PC-9 (cell line): Measurements from ENCODE around the gene FCRL6. TPM values are rescaled to one million over a fixed set of nuclear protein-coding genes. Genes with fewer than 3 reads are reported as not detected.

ENCODE experiments used
- BruUV-seq: library from RNA; stranded (reverse); fragments of 400-500 nt; replicated peaks from 2 replicates; lab custom pipeline; 2021; lab: Mats Ljungman, UMichigan
- CTCF ChIA-PET: fragments of 300-600 bp; sonication (Branson Sonifier 250); formaldehyde crosslinking; loops from one replicate; lab custom pipeline; 2022; ENCODE audit warnings: antibody characterized with exemption; lab: Charles Lee
- POLR2A ChIA-PET: fragments of 300-600 bp; sonication (Branson Sonifier 250); formaldehyde crosslinking; loops from one replicate; lab custom pipeline; 2022; ENCODE audit warnings: antibody characterized with exemption; ENCODE audit not compliant: unreplicated experiment; lab: Charles Lee
- DNase-seq, 2 experiments: peaks; one replicate each; pipeline versions ENCODE4 v3.0.0 to v3.0.0-alpha.2; 2015 to 2022; ENCODE audit warnings: mixed read lengths in 1 of 2
- H2AFZ ChIP-seq: fragments of 200-600 bp; sonication (generic); 2 replicates; pipeline ENCODE4 v1.8.1; 2017; ENCODE audit warnings: antibody characterized with exemption
- H3F3A ChIP-seq: fragments of 200-600 bp; sonication (generic); 2 replicates; pipeline ENCODE4 v1.8.1; 2017; ENCODE audit warnings: antibody characterized with exemption, mild to moderate bottlenecking, low read depth; ENCODE audit not compliant: insufficient read depth
- H3K27ac ChIP-seq: fragments of 200-600 bp; sonication (generic); 2 replicates; pipeline ENCODE4 v1.6.1; 2016; ENCODE audit warnings: mixed run types
- H3K27me3 ChIP-seq: fragments of 200-600 bp; sonication (generic); 2 replicates; pipeline ENCODE4 v1.6.1; 2016; ENCODE audit warnings: low read depth, mixed run types; ENCODE audit not compliant: insufficient read depth
- H3K36me3 ChIP-seq: fragments of 200-600 bp; sonication (generic); 2 replicates; pipeline ENCODE4 v1.6.1; 2016; ENCODE audit warnings: low read depth, mixed run types
- H3K4me1 ChIP-seq: fragments of 200-600 bp; sonication (generic); replicated peaks from 2 replicates; pipeline ENCODE4 v1.6.1; 2016; ENCODE audit warnings: mixed run types; ENCODE audit not compliant: insufficient read depth
- H3K4me2 ChIP-seq: fragments of 200-600 bp; sonication (generic); 2 replicates; pipeline ENCODE4 v1.6.1; 2017; ENCODE audit warnings: mixed run types
- H3K4me3 ChIP-seq: fragments of 200-600 bp; sonication (generic); 2 replicates; pipeline ENCODE4 v1.6.1; 2016; ENCODE audit warnings: mixed run types
- H3K79me2 ChIP-seq: fragments of 200-600 bp; sonication (generic); 2 replicates; pipeline ENCODE4 v1.6.1; 2017; ENCODE audit warnings: low read depth, mixed run types
- H3K9me2 ChIP-seq: fragments of 200-600 bp; sonication (generic); 2 replicates; pipeline ENCODE4 v1.8.1; 2017; ENCODE audit warnings: mild to moderate bottlenecking; ENCODE audit not compliant: insufficient read depth
- H3K9me3 ChIP-seq: fragments of 200-600 bp; sonication (generic); 2 replicates; pipeline ENCODE4 v1.8.1; 2016; ENCODE audit warnings: low read depth; ENCODE audit not compliant: insufficient read depth
- H4K20me1 ChIP-seq: fragments of 200-600 bp; sonication (generic); 2 replicates; pipeline ENCODE4 v1.8.1; 2017; ENCODE audit not compliant: insufficient read depth
- EZH2 ChIP-seq: fragments of 200-600 bp; sonication (generic); IDR thresholded peaks from 2 replicates; pipeline ENCODE4 v1.8.0; 2017; ENCODE audit warnings: antibody characterized with exemption, low read depth
- intact Hi-C: fragments of 100-400 bp; cut with micrococcal nuclease; formaldehyde crosslinking; loops from one replicate; pipeline ENCODE4 v1.10.0; 2022; ENCODE audit not compliant: unreplicated experiment
- total RNA-seq: library from RNA; stranded (reverse); gene quantifications from 2 replicates; pipeline ENCODE4 v1.2.3, GENCODE V29; 2021
- TF ChIP-seq, protein P1 (sequence below): fragments of 200-600 bp; sonication (generic); conservative IDR thresholded peaks from 2 replicates; pipeline ENCODE4 v1.6.1; 2017; ENCODE audit warnings: mixed run types, antibody characterized with exemption, mild to moderate bottlenecking, moderate library complexity

The FCRL6 gene
- total RNA-seq, 1 experiment from 2014 or later: not detected

DNA sequence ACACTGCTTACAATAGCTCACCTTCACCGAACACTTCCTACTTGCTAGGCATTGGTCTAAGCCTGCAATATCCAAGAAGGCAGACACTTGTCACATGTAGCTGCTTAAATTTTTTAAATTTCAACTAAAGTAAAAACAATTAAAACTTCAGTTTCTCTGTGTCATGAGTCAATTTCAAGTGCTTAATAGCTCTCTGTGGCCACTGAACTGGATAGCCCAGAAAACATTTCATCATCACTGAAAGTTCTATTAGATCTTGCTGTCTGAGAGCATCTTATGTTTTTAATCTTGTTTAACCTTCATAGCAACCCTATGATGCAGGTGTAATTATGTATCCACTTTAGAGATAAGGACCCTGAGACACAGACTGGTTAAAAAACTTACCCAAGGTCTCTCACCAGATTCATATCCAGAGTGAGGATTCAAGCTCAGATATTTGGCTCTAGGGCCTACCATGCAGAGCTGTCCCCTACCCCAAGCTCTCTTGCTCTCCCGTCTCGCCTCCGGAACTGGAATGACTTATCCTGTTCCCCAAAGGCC, 2.6 kb upstream of the FCRL6 start:
- Histone ChIP-seq H4K20me1 (no peaks in the 10 kb centered on the region), H3K4me3 (no peak overlapping the region), H2AFZ (no peak overlapping the region), H3K36me3 (no peaks in the 10 kb centered on the region), H3K4me2 (no peak overlapping the region), H3K9me2 (no peaks in the 10 kb centered on the region), H3K9me3 (no peaks in the 10 kb centered on the region), H3F3A (no peaks in the 10 kb centered on the region), H3K79me2 (no peaks in the 10 kb centered on the region), H3K27ac (no peak overlapping the region), H3K27me3 (peaks cover 19% of the 10 kb centered on the region), H3K4me1 (no peaks in the 10 kb centered on the region)
- TF ChIP-seq, protein P1, sequence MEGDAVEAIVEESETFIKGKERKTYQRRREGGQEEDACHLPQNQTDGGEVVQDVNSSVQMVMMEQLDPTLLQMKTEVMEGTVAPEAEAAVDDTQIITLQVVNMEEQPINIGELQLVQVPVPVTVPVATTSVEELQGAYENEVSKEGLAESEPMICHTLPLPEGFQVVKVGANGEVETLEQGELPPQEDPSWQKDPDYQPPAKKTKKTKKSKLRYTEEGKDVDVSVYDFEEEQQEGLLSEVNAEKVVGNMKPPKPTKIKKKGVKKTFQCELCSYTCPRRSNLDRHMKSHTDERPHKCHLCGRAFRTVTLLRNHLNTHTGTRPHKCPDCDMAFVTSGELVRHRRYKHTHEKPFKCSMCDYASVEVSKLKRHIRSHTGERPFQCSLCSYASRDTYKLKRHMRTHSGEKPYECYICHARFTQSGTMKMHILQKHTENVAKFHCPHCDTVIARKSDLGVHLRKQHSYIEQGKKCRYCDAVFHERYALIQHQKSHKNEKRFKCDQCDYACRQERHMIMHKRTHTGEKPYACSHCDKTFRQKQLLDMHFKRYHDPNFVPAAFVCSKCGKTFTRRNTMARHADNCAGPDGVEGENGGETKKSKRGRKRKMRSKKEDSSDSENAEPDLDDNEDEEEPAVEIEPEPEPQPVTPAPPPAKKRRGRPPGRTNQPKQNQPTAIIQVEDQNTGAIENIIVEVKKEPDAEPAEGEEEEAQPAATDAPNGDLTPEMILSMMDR: no peak
- TF ChIP-seq EZH2: no peak
- no peak for DNase-seq
- intact Hi-C loops: loop anchor here (1.0 to 10.0 kb wide), 6 partner anchors 19 to 639 kb away; partner anchors contain the start of gene DUSP23
- BruUV-seq: no TSS peak
- POLR2A ChIA-PET: interaction anchor here (0.6 kb wide), 1 partner anchor 125 kb away, joined by 5 read pairs; no protein-coding TSS in a partner anchor
- CTCF ChIA-PET: interaction anchor here (0.7 to 2.4 kb wide), 7 partner anchors 18 to 208 kb away, joined by 3 to 46 read pairs (median 4); partner anchors contain the start of gene DUSP23

DNA sequence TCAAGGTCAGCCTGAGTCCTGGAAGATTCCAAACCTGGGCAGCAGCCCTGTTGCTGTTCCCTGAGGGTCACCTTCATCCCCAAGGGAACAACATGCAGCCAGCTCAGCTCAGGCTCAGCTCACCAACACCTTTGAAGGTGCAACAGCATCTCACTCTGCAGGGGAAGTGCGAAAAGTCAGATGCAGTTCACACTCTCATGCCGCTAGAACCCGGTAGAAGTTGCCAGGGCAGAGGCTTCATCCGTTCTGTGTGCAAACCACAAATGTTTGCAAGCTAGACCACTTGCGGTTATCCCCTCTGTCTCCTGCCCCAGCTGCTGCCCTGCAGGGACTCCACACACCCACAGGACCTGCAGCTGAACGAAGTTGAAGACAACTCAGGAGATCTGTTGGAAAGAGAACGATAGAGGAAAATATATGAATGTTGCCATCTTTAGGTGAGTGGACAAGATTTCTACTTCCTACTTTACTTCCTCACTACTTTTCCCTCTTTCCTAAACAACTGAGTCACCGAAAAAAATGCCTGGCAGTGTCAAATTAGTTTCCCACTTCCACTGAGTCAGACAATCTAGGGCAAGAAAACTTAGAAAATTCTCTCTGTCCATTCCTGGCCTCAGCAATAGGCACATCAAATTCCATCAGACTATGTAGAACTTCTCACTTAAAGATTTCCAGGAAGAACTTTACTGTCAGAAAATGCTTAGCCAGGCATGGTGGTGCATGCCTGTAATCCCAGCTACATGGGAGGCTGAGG, 1.8 kb upstream of the FCRL6 start:
- no peak for DNase-seq
- H3F3A ChIP-seq: no peaks in the 10 kb centered on the region
- peaks cover 16% of the 10 kb centered on the region for H3K27me3 ChIP-seq
- H3K27ac ChIP-seq: no peak overlapping the region
- H3K4me3 ChIP-seq: no peak overlapping the region
- H3K79me2 ChIP-seq: no peaks in the 10 kb centered on the region
- TF ChIP-seq EZH2: no peak
- TF ChIP-seq, protein P1: no peak
- H3K9me2 ChIP-seq: no peaks in the 10 kb centered on the region
- intact Hi-C loops: no loop called here
- no peaks in the 10 kb centered on the region for H3K9me3 ChIP-seq
- H3K4me1 ChIP-seq: no peaks in the 10 kb centered on the region
- no TSS peak for BruUV-seq
- H4K20me1 ChIP-seq: no peaks in the 10 kb centered on the region
- no peaks in the 10 kb centered on the region for H3K36me3 ChIP-seq
- ChIA-PET POLR2A (no interaction called here), CTCF (interaction anchor here (1.6 kb wide), 1 partner anchor 20 kb away, joined by 6 read pairs; the partner anchor contains the start of gene DUSP23)
- no peak overlapping the region for H2AFZ ChIP-seq
- no peak overlapping the region for H3K4me2 ChIP-seq

DNA sequence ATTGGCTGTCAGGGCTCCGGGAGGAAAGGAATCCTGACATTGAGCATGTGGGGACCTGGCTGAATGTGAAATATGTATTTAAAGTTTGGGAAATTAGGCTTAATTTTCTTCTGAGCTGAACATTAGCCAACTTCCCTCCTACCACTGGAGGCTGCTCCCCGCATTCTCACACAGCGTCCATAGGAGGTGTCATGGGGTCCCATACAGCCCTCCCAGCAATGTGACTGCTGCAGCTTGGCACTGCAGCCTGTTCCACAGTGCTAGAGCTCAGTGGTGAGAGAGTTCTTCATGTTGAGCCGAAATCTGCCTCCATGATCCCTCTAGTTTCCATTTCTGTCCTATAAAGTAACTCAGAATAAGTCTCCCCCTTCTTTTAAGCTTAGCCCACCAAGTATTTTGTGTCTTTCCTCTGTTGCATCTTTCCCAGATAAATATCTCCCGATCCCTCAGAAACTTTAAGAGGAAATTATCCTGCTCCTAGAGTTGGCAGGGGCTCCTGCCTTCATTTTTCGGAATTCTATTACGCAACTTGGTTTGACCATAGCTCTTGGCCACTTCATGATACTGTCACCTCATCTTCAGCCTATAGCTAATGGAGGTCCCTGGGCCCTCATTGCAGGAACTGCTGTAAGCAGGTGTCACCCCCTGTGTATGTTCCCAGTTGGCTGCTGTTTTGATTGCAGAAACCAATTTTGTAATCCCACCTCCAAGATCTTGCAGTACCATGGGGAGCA, 2.0 kb downstream of the FCRL6 start:
- intact Hi-C loops: no loop called here
- DNase-seq: no peak
- H3K4me1 ChIP-seq: no peaks in the 10 kb centered on the region
- ChIA-PET CTCF (no interaction called here), POLR2A (no interaction called here)
- H3K36me3 ChIP-seq: no peaks in the 10 kb centered on the region
- no TSS peak for BruUV-seq
- H3K4me2 ChIP-seq: no peak overlapping the region
- no peaks in the 10 kb centered on the region for H3F3A ChIP-seq
- TF ChIP-seq, protein P1: no peak
- no peak for TF ChIP-seq EZH2
- H2AFZ ChIP-seq: no peak overlapping the region
- H3K4me3 ChIP-seq: no peak overlapping the region
- no peaks in the 10 kb centered on the region for H3K9me3 ChIP-seq
- H3K27ac ChIP-seq: no peak overlapping the region
- no peaks in the 10 kb centered on the region for H3K27me3 ChIP-seq
- H3K79me2 ChIP-seq: no peaks in the 10 kb centered on the region
- H4K20me1 ChIP-seq: no peaks in the 10 kb centered on the region
- H3K9me2 ChIP-seq: no peaks in the 10 kb centered on the region
